A549 (cell line): Measurements from ENCODE around the gene HEYL. TPM values are rescaled to one million over a fixed set of nuclear protein-coding genes. Genes with fewer than 3 reads are reported as not detected.

Experiments used
- ATAC-seq, 2 experiments: fragments of 200-7000 bp in 1 of 2; fragments of >200 bp in 1 of 2; cut with Nextera tagmentation in 1 of 2; cut with Tn5 transposase in 1 of 2; 3 replicates each; pipeline versions ENCODE4 v1.8.0 to v1.9.1; 2018 to 2020; ENCODE audit warnings: mild to moderate bottlenecking in 1 of 2, moderate library complexity in 1 of 2
- CTCF ChIA-PET: fragments of 300-600 bp; sonication (Branson Sonifier 250); formaldehyde crosslinking; extraction: SDS; loops from one replicate; lab custom pipeline; 2021; ENCODE audit warnings: antibody characterized with exemption, inconsistent platforms; lab: Yijun Ruan, JAX
- POLR2A ChIA-PET: fragments of 350-600 bp; formaldehyde crosslinking; extraction: SDS; loops from one replicate; lab custom pipeline; 2021; ENCODE audit warnings: antibody characterized with exemption, inconsistent platforms; lab: Yijun Ruan, JAX
- DNase-seq, 2 experiments: peaks; one replicate each; pipeline versions ENCODE4 v3.0.0 to v3.0.0-alpha.2; 2011 to 2016; ENCODE audit warnings: low read depth in 1 of 2, low spot score in 1 of 2
- FAIRE-seq: peaks from 2 replicates; lab custom pipeline; 2011; peaks lifted over from hg19 to GRCh38; lab: Jason Lieb, UNC
- H3K27ac ChIP-seq, 2 experiments: fragments of >200 bp; sonication (Bioruptor Twin); formaldehyde crosslinking; 3 replicates each; pipeline ENCODE4 v1.5.1; 2016 to 2017
- H3K4me1 ChIP-seq: fragments of >200 bp; sonication (Bioruptor Twin); formaldehyde crosslinking; 3 replicates; pipeline ENCODE4 v1.6.1; 2016
- H3K4me2 ChIP-seq: fragments of >200 bp; sonication (Bioruptor Twin); formaldehyde crosslinking; 3 replicates; pipeline ENCODE4 v1.6.1; 2016
- H3K4me3 ChIP-seq: fragments of >200 bp; sonication (Bioruptor Twin); formaldehyde crosslinking; 3 replicates; pipeline ENCODE4 v1.5.1; 2016
- H3K9me3 ChIP-seq: fragments of >200 bp; sonication (Bioruptor Twin); formaldehyde crosslinking; 3 replicates; pipeline ENCODE4 v1.6.1; 2016
- CBX8 ChIP-seq: fragments of 200-600 bp; sonication (generic); IDR thresholded peaks from 2 replicates; pipeline ENCODE4 v1.6.1; 2016
- CEBPB ChIP-seq, 2 experiments: fragments of >200 bp in 1 of 2; sonication (Bioruptor Twin) in 1 of 2; formaldehyde crosslinking in 1 of 2; IDR thresholded peaks; 2 replicates each; pipeline ENCODE4 v1.6.1; 2012 to 2016
- EHF ChIP-seq: fragments of 250-450 bp; sonication (Bioruptor Pico); IDR thresholded peaks from 2 replicates; pipeline ENCODE4 v1.5.0; 2020; ENCODE audit warnings: mild to moderate bottlenecking
- ESRRA ChIP-seq: fragments of 150-350 bp; IDR thresholded peaks from 2 replicates; pipeline ENCODE4 v1.6.1; 2014; ENCODE audit warnings: mild to moderate bottlenecking, low read length, borderline replicate concordance
- FOXS1 ChIP-seq: fragments of 250-450 bp; sonication (Bioruptor Pico); IDR thresholded peaks from 2 replicates; pipeline ENCODE4 v1.5.0; 2020; ENCODE audit warnings: mild to moderate bottlenecking, moderate library complexity
- GATA3 ChIP-seq: IDR thresholded peaks from 2 replicates; pipeline ENCODE4 v1.6.1; 2012; ENCODE audit warnings: borderline replicate concordance
- HEYL ChIP-seq: fragments of 250-450 bp; sonication (Bioruptor Pico); IDR thresholded peaks from 2 replicates; pipeline ENCODE4 v1.8.0; 2021; ENCODE audit warnings: mild to moderate bottlenecking, moderate library complexity
- JUN ChIP-seq, 2 experiments: fragments of >200 bp; sonication (Bioruptor Twin); formaldehyde crosslinking; IDR thresholded peaks; 2 replicates in 1 of 2; 3 replicates in 1 of 2; pipeline ENCODE4 v1.6.1; 2016 to 2017
- KDM5A ChIP-seq: fragments of 200-600 bp; sonication (generic); IDR thresholded peaks from 2 replicates; pipeline ENCODE4 v1.6.1; 2016; ENCODE audit warnings: antibody characterized with exemption, mild to moderate bottlenecking
- MAFK ChIP-seq: fragments of 450-650 bp; IDR thresholded peaks from 2 replicates; pipeline ENCODE4 v1.6.1; 2014; ENCODE audit not compliant: partially characterized antibody
- RAD21 ChIP-seq, 2 experiments: fragments of >200 bp in 1 of 2; sonication (Bioruptor Twin) in 1 of 2; formaldehyde crosslinking in 1 of 2; IDR thresholded peaks in 1 of 2; conservative IDR thresholded peaks in 1 of 2; 2 replicates in 1 of 2; 3 replicates in 1 of 2; pipeline ENCODE4 v1.6.1; 2012 to 2018; ENCODE audit warnings: inconsistent platforms in 1 of 2
- RCOR1 ChIP-seq: fragments of 150-350 bp; IDR thresholded peaks from 2 replicates; pipeline ENCODE4 v1.6.1; 2014; ENCODE audit warnings: antibody characterized with exemption, low read length, low read depth
- TP53 ChIP-seq: fragments of 250-450 bp; sonication (Bioruptor Pico); IDR thresholded peaks from 2 replicates; pipeline ENCODE4 v1.5.0; 2021; ENCODE audit warnings: mild to moderate bottlenecking, moderate library complexity
- WGBS: methylation state at CpG from one replicate; pipeline ENCODE4 v1.1.6; 2017; ENCODE audit errors: missing lambda C conversion rate; 5-methylcytosine and 5-hydroxymethylcytosine counted together
- polyA plus RNA-seq, 4 experiments: library from polyadenylated mRNA; depleted of rRNA in 3 of 4; stranded (reverse); fragments of >200 nt; fragmentation: RNase III in 1 of 4; extraction: RNeasy Plus Mini Kit Qiagen cat#74134 plus additional on column Dnase treatment in 1 of 4; gene quantifications; 2 replicates in 3 of 4; 3 replicates in 1 of 4; pipeline ENCODE4 v1.2.3, GENCODE V29; 2011 to 2017
- TF ChIP-seq, protein P1 (sequence below): fragments of 200-600 bp; sonication (generic); IDR thresholded peaks from 2 replicates; pipeline ENCODE4 v1.6.1; 2016; ENCODE audit warnings: antibody characterized with exemption, mild to moderate bottlenecking, moderate library complexity
- TF ChIP-seq, protein P2 (sequence below): IDR thresholded peaks from 2 replicates; pipeline ENCODE4 v1.6.1; 2012
- TF ChIP-seq, protein P3 (sequence below): fragments of 250-450 bp; sonication (Bioruptor Pico); IDR thresholded peaks from 2 replicates; pipeline ENCODE4 v1.5.0; 2020; ENCODE audit warnings: low read depth, mild to moderate bottlenecking, moderate library complexity

The HEYL gene
- polyA plus RNA-seq, 2 of the 4 experiments (the other 2 are of a cell fraction) = 2.2 to 2.3 TPM

DNA sequence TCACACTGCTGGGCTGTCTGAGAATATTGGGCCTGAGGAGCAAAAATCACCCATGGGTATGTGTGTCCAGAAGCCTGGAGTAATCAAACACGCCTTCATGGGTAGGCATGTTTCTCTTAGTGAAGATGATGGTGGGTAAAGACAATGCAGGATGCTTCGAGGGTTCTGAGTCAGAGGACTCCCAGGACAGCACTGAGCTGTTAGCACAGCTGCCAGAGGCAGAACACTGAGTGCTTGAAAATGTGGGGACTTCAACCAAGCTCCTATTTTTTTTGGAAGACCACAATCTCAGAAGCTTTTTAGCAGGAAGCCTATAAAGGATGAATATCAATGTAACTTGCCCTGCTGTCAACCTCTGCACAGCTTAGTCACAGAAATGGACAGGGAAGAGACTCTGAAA lies 40.4 kb upstream of the HEYL start (continued):
- TF ChIP-seq, protein P1, sequence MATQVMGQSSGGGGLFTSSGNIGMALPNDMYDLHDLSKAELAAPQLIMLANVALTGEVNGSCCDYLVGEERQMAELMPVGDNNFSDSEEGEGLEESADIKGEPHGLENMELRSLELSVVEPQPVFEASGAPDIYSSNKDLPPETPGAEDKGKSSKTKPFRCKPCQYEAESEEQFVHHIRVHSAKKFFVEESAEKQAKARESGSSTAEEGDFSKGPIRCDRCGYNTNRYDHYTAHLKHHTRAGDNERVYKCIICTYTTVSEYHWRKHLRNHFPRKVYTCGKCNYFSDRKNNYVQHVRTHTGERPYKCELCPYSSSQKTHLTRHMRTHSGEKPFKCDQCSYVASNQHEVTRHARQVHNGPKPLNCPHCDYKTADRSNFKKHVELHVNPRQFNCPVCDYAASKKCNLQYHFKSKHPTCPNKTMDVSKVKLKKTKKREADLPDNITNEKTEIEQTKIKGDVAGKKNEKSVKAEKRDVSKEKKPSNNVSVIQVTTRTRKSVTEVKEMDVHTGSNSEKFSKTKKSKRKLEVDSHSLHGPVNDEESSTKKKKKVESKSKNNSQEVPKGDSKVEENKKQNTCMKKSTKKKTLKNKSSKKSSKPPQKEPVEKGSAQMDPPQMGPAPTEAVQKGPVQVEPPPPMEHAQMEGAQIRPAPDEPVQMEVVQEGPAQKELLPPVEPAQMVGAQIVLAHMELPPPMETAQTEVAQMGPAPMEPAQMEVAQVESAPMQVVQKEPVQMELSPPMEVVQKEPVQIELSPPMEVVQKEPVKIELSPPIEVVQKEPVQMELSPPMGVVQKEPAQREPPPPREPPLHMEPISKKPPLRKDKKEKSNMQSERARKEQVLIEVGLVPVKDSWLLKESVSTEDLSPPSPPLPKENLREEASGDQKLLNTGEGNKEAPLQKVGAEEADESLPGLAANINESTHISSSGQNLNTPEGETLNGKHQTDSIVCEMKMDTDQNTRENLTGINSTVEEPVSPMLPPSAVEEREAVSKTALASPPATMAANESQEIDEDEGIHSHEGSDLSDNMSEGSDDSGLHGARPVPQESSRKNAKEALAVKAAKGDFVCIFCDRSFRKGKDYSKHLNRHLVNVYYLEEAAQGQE = no peak
- TF ChIP-seq RAD21 (conservative IDR thresholded peaks at IDR 0.05 in 1 of 2, IDR thresholded peaks at IDR 0.05 in 1 of 2) (no peak), FOXS1 (CRISPR knock-in tag) (no peak), TP53 (CRISPR knock-in tag) (no peak)
- TF ChIP-seq, protein P2, sequence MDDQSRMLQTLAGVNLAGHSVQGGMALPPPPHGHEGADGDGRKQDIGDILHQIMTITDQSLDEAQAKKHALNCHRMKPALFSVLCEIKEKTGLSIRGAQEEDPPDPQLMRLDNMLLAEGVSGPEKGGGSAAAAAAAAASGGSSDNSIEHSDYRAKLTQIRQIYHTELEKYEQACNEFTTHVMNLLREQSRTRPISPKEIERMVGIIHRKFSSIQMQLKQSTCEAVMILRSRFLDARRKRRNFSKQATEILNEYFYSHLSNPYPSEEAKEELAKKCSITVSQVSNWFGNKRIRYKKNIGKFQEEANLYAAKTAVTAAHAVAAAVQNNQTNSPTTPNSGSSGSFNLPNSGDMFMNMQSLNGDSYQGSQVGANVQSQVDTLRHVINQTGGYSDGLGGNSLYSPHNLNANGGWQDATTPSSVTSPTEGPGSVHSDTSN = no peak

DNA sequence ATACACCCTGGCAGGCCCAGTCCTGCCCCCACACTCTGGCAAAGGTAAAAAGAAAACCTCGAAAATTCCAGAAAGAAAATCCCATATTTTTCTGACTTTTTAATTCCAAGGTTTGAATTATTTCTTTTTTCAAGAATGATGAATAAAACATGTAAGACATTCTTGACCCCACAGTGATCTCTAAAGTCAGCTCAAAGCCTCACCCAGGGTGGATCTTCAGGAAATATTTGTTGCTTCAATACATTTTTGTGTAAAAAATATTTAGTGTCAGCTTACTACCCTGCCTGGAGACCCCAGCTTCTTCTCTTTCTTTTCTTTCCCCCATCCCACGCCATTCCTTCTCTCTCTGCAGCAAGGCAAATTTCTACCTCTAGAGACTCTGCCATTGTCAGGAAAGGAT lies 39.4 kb upstream of the HEYL start:
- FAIRE-seq = no peak
- no peak for ATAC-seq
- no peak for TF ChIP-seq RCOR1
- no peak for TF ChIP-seq CEBPB (IDR thresholded peaks at IDR 0.05)
- TF ChIP-seq, protein P3, sequence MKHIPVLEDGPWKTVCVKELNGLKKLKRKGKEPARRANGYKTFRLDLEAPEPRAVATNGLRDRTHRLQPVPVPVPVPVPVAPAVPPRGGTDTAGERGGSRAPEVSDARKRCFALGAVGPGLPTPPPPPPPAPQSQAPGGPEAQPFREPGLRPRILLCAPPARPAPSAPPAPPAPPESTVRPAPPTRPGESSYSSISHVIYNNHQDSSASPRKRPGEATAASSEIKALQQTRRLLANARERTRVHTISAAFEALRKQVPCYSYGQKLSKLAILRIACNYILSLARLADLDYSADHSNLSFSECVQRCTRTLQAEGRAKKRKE = no peak
- TF ChIP-seq GATA3 = no peak
- TF ChIP-seq, all 56 proteins: peak for 0
- H3K4me3 ChIP-seq = no peak overlapping the region
- DNase-seq = no peak
- H3K27ac ChIP-seq = no peak overlapping the region
- ChIA-PET POLR2A (no interaction called here), CTCF (interaction anchor here (0.6 to 1.6 kb wide), 4 partner anchors 20 to 295 kb away, joined by 3 to 4 read pairs (median 3); no protein-coding TSS in a partner anchor)
- H3K4me1 ChIP-seq = peaks cover 4% of the 10 kb centered on the region; the same call in 1 of the 3 replicates
- no peaks in the 10 kb centered on the region for H3K9me3 ChIP-seq
- no peak overlapping the region for H3K4me2 ChIP-seq
- WGBS = 39% methylated on average over 2 of the region's 2 CpGs

DNA sequence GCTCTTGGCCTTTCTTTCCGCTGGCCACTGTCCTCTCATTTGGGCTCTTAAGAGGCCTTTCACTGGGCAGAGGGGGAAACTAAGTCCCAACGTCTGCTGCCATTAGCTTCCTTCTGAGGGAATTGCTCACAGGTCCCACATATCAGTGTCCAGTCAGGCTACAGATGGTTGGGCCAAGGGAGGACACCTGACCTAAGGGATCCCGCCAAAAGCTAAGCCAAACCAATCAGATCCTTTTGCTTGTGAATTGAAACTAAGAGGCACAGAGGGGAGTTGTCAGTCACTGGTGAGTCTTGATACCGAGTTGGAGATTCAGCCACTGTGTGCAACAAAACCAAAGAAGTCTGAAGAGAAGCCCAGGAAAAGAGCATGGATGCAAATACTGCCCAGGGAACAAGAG lies 38.2 kb upstream of the HEYL start:
- 63% methylated on average over 4 of the region's 4 CpGs for WGBS
- no peak overlapping the region for H3K27ac ChIP-seq
- ATAC-seq = no peak
- no peak overlapping the region for H3K4me3 ChIP-seq
- no peak for TF ChIP-seq KDM5A
- no peak for TF ChIP-seq HEYL (CRISPR knock-in tag)
- no peak for TF ChIP-seq JUN (IDR thresholded peaks at IDR 0.05)
- no peak for TF ChIP-seq EHF (CRISPR knock-in tag)
- TF ChIP-seq ESRRA = no peak
- TF ChIP-seq, protein P3 = no peak
- TF ChIP-seq MAFK = no peak
- TF ChIP-seq CBX8 = no peak
- TF ChIP-seq, all 56 proteins: peak for 0
- Histone ChIP-seq H3K9me3 (no peaks in the 10 kb centered on the region), H3K4me2 (no peak overlapping the region), H3K4me1 (peaks cover 4% of the 10 kb centered on the region; the same call in 1 of the 3 replicates)
- ChIA-PET CTCF (interaction anchor here (0.5 to 1.6 kb wide), 4 partner anchors 19 to 352 kb away, joined by 3 to 4 read pairs (median 3); no protein-coding TSS in a partner anchor), POLR2A (no interaction called here)
- FAIRE-seq (no peak), DNase-seq (no peak)
